ENCODE measurements around the gene KCNJ4.

The KCNJ4 gene

DNA sequence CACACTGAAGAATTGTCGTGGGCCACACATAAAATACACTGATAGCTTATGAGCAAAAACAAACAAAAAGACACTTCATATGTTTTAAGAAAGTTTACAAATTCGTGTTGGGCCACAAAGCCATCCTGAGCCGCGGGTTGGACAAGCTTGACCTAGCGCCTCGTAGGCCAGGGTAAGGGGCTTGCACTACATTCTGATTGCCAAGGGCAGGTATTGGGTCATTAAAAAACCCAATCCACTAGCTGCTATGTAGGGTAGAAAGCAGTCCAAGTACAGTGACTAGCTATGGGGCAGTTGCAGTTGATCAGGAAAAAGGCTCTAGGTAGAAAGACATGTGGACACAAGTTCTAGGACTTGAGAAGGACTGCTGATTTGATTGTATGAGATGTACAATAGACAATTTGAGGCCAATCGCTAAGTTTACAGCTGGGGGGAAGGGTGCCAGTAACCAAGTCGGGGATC is 26.9 kb upstream of the KCNJ4 start:
- H3K27ac ChIP-seq: no peak overlapping the region
- TF ChIP-seq, protein P1, sequence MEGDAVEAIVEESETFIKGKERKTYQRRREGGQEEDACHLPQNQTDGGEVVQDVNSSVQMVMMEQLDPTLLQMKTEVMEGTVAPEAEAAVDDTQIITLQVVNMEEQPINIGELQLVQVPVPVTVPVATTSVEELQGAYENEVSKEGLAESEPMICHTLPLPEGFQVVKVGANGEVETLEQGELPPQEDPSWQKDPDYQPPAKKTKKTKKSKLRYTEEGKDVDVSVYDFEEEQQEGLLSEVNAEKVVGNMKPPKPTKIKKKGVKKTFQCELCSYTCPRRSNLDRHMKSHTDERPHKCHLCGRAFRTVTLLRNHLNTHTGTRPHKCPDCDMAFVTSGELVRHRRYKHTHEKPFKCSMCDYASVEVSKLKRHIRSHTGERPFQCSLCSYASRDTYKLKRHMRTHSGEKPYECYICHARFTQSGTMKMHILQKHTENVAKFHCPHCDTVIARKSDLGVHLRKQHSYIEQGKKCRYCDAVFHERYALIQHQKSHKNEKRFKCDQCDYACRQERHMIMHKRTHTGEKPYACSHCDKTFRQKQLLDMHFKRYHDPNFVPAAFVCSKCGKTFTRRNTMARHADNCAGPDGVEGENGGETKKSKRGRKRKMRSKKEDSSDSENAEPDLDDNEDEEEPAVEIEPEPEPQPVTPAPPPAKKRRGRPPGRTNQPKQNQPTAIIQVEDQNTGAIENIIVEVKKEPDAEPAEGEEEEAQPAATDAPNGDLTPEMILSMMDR (IDR thresholded peaks at IDR 0.05): no peak
- H3K4me3 ChIP-seq (ENCODE audit: low read depth in 1 of 2, low read length in 1 of 2): no peak overlapping the region
- no peaks in the 10 kb centered on the region for H3K27me3 ChIP-seq
- no peaks in the 10 kb centered on the region for H3K9me3 ChIP-seq
- peaks cover 83% of the 10 kb centered on the region for H3K36me3 ChIP-seq
- H3K4me1 ChIP-seq (ENCODE audit: control insufficient read depth in 1 of 2, insufficient read depth in 1 of 2, low read depth in 1 of 2, low read length in 1 of 2): no peaks in the 10 kb centered on the region

- H3K36me3 ChIP-seq: peaks cover 77% of the 10 kb centered on the region
These were observed 26.3 kb upstream of the KCNJ4 start for GRCh38 chr22:38481162-38481870.

DNA sequence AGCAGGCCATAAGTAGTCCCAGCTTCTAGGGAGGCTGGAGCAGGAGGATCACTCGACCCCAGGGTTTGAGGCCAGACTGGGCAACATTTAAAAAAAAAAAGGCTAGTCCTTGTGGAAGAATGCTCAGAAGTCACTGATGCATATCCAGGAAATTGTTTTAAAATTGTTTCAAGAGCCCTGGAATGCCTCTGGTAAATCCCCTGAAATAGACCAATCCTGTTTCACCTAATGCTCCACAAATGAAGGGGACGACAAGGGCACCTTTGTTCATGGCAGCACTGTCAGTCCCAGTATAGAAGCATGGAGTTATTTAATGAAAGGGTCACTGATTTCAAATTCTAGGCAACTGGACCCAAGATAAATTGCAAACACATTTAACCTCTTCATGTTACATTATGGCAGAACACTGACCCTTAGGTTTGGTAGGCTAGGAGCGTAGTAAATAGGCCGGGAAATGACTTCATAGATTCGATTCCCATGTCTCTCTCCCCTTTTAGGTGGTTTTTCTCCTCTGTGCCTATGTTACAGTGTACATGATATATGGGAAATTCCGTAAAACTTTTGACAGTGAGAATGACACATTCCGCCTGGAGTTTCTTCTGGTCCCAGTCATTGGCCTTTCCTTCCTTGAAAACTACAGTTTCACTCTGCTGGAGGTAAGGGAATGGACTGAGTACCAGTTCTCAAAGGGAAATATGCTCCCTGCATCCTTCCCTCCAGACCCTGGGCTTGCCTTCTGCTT is 24.3 kb upstream of the KCNJ4 start:
- H3K4me3 ChIP-seq (ENCODE audit: low read depth in 1 of 2, low read length in 1 of 2): no peak overlapping the region
- H3K27me3 ChIP-seq: no peaks in the 10 kb centered on the region
- TF ChIP-seq, protein P1 (IDR thresholded peaks at IDR 0.05): no peak
- H3K4me1 ChIP-seq (ENCODE audit: control insufficient read depth in 1 of 2, insufficient read depth in 1 of 2, low read depth in 1 of 2, low read length in 1 of 2): no peaks in the 10 kb centered on the region
- H3K27ac ChIP-seq: no peak overlapping the region
- H3K36me3 ChIP-seq: peaks cover 57% of the 10 kb centered on the region
- H3K9me3 ChIP-seq: no peaks in the 10 kb centered on the region

More at GRCh38 chr22:38481162-38481870, 26.3 kb upstream of the KCNJ4 start:
- no peaks in the 10 kb centered on the region for H3K9me3 ChIP-seq
- no peaks in the 10 kb centered on the region for H3K4me1 ChIP-seq (ENCODE audit: control insufficient read depth in 1 of 2, insufficient read depth in 1 of 2, low read depth in 1 of 2, low read length in 1 of 2)
- peak overlapping the region; percentile 18 for H3K27ac ChIP-seq
- H3K4me3 ChIP-seq (ENCODE audit: low read depth in 1 of 2, low read length in 1 of 2): no peak overlapping the region
- TF ChIP-seq, protein P1 (IDR thresholded peaks at IDR 0.05): no peak
- H3K27me3 ChIP-seq: no peaks in the 10 kb centered on the region

- Histone ChIP-seq H3K27me3 (no peaks in the 10 kb centered on the region), H3K4me3 (ENCODE audit: low read depth in 1 of 2, low read length in 1 of 2) (no peak overlapping the region), H3K4me1 (ENCODE audit: control insufficient read depth in 1 of 2, insufficient read depth in 1 of 2, low read depth in 1 of 2, low read length in 1 of 2) (no peaks in the 10 kb centered on the region), H3K36me3 (peaks cover 40% of the 10 kb centered on the region), H3K9me3 (no peaks in the 10 kb centered on the region), H3K27ac (no peak overlapping the region)
- TF ChIP-seq, protein P1 (IDR thresholded peaks at IDR 0.05): no peak
These were observed 22.6 kb upstream of the KCNJ4 start for GRCh38 chr22:38477585-38477984.

DNA sequence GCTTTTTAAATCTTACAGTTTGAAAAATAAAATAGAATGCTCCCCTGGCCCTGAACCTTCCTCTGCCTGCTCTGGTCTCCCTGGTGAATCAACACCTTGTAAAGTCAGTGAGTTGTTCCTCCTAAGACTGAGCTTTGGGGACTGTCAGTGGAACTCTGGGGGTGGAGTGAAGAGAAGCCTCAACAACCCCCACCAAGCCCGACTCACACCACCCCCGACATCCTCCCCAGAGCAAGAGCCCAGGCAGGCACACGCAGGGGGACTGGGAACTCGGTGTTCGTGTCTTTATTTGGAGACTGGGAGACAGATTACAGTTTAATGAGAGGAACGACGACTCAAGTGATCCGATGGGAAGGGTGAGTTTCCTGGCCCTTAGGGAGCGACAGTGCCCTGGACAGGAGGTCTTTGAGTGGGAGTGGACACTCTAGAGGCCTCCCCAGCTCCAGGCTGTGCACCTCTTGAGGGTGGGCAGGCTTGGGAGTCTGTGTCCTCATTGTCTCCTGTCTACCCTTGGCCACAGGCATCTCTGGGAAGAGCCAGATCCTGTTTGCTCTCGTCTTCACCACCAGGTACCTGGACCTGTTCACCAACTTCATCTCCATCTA is 19.1 kb upstream of the KCNJ4 start:
- peaks cover 5% of the 10 kb centered on the region for H3K27me3 ChIP-seq
- no peaks in the 10 kb centered on the region for H3K9me3 ChIP-seq
- H3K36me3 ChIP-seq: peaks cover 5% of the 10 kb centered on the region
- H3K27ac ChIP-seq: no peak overlapping the region
- H3K4me1 ChIP-seq (ENCODE audit: control insufficient read depth in 1 of 2, insufficient read depth in 1 of 2, low read depth in 1 of 2, low read length in 1 of 2): no peaks in the 10 kb centered on the region
- H3K4me3 ChIP-seq (ENCODE audit: low read depth in 1 of 2, low read length in 1 of 2): no peak overlapping the region
- TF ChIP-seq, protein P1 (IDR thresholded peaks at IDR 0.05): no peak
